Peyer's patch (tissue), 4 donors: ENCODE data around the gene AXIN1.

Source experiments
- CTCF ChIP-seq, 6 experiments: fragments of 450-650 bp in 4 of 6; fragments of 200-600 bp in 2 of 6; sonication (generic) in 1 of 6; IDR thresholded peaks; one replicate each; pipeline ENCODE4 v1.5.1; 2017 to 2019; ENCODE audit warnings: antibody characterized with exemption in 6 of 6, mild to moderate bottlenecking in 3 of 6, moderate library complexity in 1 of 6
- POLR2A ChIP-seq, 2 donors: fragments of 450-650 bp; IDR thresholded peaks; one replicate each; pipeline ENCODE4 v1.5.1; 2017; ENCODE audit warnings: antibody characterized with exemption in 2 of 2, mild to moderate bottlenecking in 2 of 2, moderate library complexity in 2 of 2

GRCh38 chr16:296276-296675, 56.2 kb downstream of the AXIN1 start:
- TF ChIP-seq CTCF (IDR thresholded peaks at IDR 0.05) (no peak), POLR2A (IDR thresholded peaks at IDR 0.05) (no peak)
